Stimulated activated CD4-positive, alpha-beta T cell treated with anti-CD3 and anti-CD28 coated beads, Interleukin-12 subunit alpha, Interleukin-12 subunit beta, amount 100 ng/mL, for 4 hours (primary cell): ENCODE data around the gene NCLN.
"Not testable (repeated sequence)": the region's sequence is repeated elsewhere in the genome, so short reads cannot be mapped to it uniquely, and the experiment has no call there.

Experiments used
- DNase-seq: peaks from one replicate; pipeline ENCODE4 v3.0.0-alpha.2; 2020

The NCLN gene

DNA sequence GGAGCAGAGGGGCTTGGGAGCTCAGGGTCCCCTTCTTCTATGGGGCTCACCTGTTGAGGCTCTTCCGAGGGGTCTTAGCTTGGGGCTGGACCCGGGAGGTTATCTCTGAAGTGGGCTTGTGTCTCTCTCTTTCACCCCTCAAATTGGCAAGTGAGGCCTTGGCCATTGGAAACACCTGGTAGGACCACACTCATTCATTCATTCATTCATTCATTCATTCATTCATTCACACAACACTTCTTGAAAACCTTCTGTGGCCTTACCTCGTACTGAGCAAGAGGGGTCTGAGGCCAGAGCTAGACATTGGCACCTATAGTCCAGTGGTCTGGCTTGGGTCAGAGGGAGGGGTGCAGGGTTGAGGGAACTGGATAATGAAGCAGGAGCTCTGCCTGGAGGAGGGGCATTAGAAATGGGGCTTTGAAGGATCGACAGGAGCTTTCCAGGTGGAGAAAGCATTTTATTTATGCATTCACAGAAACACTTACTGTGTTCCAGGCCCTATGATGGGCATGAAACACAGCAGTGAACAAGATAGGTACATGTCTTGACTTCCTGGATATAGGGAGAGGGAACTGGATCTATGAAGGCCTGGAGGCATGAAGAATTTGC lies 44.3 kb downstream of the NCLN start:
- DNase-seq: no peak

DNA sequence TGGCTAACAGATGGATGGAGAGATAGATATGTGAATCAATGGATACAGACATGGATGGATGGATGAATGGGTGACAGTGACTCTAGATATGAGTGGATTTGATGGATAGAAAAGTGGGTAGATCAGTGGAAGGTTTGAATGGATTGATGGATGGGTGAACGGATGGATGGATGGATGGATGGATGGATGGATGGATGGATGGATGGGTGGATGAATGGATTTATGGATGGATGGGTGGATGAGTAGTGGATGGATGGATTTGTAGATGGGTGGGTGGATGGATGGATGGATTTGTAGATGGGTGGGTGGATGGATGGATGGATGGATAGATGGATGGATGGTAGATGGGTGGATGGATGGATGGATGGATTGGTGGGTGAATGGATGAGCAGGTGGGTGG lies 45.6 kb downstream of the NCLN start:
- DNase-seq: no peak

DNA sequence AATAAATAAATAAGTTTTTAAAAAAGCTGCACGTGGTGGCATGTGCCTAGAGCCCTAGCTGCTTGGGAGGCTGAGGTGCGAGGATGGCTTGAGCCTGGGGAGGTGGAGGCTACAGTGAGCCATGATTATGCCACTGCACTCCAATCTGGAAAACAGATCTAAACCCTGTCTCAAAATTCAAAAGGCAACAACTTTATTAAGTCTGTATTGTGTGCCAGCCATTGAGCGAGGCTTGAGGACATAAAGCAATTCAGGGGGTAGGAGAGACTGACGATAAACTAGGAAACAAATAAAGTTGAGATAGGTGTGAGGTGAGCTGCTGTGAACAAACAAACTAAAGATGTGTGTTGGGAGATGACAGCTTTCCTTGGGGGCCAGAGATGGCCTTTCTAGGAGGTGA lies 47.4 kb downstream of the NCLN start:
- DNase-seq: no peak

GRCh38 chr19:3233831-3234230 lies 48.1 kb downstream of the NCLN start:
- no peak for DNase-seq

GRCh38 chr19:3234800-3235199 lies 49.1 kb downstream of the NCLN start:
- DNase-seq: no peak

- not testable (repeated sequence) for DNase-seq
Observed at GRCh38 chr19:3235604-3236003, 49.9 kb downstream of the NCLN start.

- DNase-seq: no peak
Observed at GRCh38 chr19:3236272-3236671, 50.5 kb downstream of the NCLN start.

DNA sequence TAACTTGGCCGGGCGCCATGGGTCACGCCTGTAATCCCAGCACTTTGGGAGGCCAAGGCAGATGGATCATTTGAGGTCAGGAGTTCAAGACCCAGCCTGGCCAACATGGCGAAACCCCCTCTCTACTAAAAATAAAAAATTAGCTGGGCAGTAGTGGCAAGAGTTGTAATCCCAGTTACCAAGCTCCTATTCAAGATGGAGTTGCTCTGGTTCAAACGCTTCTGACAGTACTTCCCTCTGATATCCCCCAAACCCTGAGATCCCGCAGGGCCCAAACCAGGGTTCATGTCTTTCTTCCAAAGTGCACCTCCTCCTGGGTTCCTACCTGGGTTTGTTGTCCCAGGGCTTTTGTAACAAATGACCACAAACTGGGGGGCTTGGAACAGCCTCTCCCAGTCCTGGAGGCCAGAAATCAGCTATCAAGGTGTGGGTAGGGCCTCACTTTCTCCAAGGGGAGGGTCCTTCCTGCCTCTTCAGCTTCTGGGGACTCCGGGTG lies 52.4 kb downstream of the NCLN start:
- DNase-seq: no peak

DNA sequence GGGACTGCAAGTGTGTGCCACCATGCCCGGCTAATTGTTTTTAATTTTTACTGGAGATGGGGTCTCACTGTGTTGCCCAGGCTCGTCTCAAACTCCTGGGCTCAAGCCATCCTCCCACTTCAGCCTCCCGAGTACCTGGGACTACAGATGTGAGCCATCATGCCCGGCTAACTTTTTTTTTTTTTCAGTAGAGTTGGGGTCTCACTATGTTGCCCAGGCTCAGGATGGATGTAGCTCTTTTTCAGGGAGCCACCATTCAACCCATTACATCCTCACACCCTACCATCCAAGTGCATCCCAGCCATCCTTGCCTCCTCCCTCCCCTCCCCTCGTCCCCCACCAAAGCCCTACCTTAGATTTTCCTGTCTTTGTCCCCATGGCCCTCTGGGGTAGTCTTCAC lies 53.6 kb downstream of the NCLN start:
- DNase-seq: no peak

GRCh38 chr19:3243819-3244700 lies 58.3 kb downstream of the NCLN start:
- DNase-seq: peak; percentile 54

GRCh38 chr19:3245050-3245449 lies 59.3 kb downstream of the NCLN start:
- DNase-seq: no peak

- no peak for DNase-seq
Observed at GRCh38 chr19:3248728-3249326, 63.1 kb downstream of the NCLN start.

DNA sequence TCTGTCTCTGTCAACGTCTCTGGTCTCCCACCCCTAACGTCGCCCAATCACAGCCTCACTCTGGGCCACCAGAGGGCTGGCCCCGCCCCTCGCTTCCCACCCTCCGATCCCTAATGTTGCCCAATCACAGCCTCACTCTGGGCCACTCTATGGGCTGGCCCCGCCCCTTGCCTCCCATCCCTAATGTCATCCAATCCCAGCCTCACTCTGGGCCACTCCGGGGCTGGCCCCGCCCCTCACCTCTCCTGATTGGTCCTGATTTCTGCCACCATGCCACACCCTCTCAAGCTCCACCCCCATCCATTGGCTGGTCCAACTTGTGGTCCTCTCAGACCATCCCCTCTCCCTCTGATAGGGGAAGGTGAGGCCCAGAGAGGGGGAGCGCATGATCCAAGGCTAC lies 63.7 kb downstream of the NCLN start:
- DNase-seq: no peak

DNA sequence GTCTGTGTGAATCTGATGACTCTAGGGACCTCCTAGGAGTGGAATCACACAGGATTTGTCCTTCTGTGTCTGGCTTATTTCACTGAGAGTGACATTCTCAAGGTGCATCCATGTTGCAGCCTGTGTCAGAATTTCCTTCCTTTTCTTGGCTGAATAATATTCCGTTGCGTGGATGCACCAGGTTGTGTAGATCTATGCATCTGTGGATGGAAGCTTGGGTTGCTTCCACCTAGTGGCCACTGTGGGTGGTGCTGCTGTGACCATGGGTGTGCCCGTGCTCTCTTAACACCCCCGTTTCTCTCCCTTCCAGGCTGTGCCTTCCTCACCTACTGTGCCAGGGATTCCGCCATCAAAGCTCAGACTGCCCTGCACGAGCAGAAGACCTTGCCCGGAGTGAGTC lies 64.9 kb downstream of the NCLN start:
- DNase-seq: peak; percentile 43

DNA sequence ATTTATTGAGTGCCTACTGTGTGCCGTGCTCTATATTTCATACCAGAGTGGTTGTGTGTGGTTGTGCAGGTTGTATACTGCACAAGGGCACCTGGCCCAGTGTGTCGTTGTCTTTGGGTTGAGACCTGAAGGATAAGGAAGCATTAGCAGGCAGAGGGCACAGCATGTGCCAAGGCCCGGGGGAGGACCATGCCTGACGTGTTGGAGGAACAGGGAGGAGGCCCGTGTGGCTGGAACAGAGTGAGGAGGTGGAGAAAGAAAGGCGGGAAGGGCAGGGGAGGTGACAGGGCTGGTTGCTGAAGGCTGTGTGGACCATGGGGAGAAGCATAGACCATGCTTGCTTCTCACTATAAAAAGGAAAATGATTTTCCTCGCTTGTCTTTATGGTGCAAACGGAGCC lies 65.5 kb downstream of the NCLN start:
- DNase-seq: no peak

- DNase-seq: no peak
Observed at GRCh38 chr19:3252650-3253049, 66.9 kb downstream of the NCLN start.

DNA sequence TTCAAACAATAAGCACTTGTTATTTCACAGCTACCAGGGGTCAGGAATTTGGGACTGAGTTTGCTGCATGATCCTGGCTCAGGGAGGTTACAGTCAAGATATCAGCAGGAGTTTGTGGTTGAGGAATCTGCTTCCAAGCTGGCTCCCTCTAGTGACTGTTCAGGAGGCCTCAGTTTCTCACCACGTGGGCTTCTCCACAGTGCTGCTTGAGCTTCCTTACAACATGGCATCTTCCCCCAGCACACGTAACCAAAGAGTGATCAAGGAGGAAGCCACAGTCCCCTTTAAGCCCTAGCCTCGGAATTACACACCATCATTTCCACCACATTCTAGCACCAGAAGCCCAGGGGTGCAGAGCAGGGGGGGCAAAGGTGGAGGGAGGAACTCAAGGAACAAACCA lies 67.5 kb downstream of the NCLN start:
- no peak for DNase-seq

GRCh38 chr19:3254520-3254919 lies 68.8 kb downstream of the NCLN start:
- DNase-seq: no peak

DNA sequence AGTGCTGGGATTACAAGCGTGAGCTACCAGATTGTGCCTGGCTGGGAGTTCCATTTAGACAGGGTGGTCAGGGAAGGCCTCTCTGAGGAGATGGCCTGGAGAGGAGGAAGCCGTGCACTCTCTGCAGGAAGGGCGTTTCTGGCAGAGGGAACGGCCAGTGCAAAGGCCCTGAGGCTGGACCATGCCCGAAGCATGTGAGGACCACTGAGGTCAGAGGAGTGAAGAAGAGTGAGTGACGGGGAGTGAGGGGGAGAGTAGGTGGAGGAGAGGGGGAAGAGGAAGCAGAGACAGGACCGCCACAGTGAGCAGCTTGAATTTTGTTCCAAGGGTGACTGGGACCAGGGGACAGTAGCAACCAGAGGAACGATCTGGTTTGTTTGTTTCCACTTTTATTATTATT lies 71.3 kb downstream of the NCLN start:
- DNase-seq: no peak
